ENCODE measurements around the gene SHISA5.

The SHISA5 gene

GRCh38 chr3:48459773-48460516 lies 44.0 kb downstream of the SHISA5 start:
- DNase-seq (ENCODE audit: low spot score), result no peak

- DNase-seq (ENCODE audit: low spot score), result no peak
Observed at GRCh38 chr3:48459331-48459730, 44.6 kb downstream of the SHISA5 start.

GRCh38 chr3:48456456-48456855 lies 47.5 kb downstream of the SHISA5 start:
- DNase-seq (ENCODE audit: low spot score), result no peak

GRCh38 chr3:48451270-48451669 lies 52.7 kb downstream of the SHISA5 start:
- no peak for DNase-seq (ENCODE audit: low spot score)

- peak; percentile 84 for DNase-seq (ENCODE audit: low spot score)
Observed at GRCh38 chr3:48446425-48447193, 57.4 kb downstream of the SHISA5 start, which contains the start of gene ATRIP. Gene ATRIP, plus strand, starts transcription at chr3:48446737. Its CDS starts 109 bp downstream, at chr3:48446846.

GRCh38 chr3:48446043-48446424 lies 57.9 kb downstream of the SHISA5 start:
- no peak for DNase-seq (ENCODE audit: low spot score)

- no peak for DNase-seq (ENCODE audit: low spot score)
Observed at GRCh38 chr3:48445277-48445882, 58.6 kb downstream of the SHISA5 start.

DNA sequence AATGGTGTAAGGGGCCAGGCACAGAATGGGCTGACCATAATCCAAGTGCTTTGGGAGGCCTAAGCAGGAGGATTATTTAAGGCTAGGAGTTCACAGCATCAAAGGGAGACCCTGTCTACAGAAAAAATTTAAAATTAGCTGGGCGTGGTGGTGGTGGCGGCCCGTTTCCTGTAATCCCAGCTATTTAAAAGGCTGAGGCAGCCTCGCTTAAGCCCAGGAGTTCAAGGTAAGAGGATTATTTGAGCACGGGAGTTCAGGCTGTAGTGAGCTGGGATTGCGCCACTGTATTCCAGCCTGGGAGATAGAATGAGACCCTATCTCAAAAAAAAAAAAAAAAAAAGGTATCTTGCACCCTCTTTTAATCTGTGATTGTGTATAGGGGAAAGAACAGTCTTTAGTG lies 62.0 kb downstream of the SHISA5 start:
- no peak for DNase-seq (ENCODE audit: low spot score)

DNA sequence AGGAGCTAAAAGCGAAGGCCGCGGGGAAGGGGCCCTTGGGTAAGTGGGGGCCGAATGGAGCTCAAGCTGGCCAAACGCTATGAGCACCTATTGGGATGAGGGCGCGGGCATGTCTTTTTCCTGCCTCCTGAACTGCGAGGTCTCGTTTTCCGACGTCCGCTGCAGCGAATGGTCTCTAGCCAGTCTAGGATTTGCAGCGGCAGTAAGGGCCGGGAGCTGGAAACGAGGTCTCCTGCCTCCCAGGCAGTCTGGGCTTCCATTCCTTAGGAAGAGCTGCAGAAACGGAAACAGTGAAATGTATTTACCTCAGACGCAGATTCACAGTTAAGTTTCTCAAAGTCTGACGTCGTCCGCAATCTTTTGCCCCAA lies 63.4 kb downstream of the SHISA5 start:
- no peak for DNase-seq (ENCODE audit: low spot score)

GRCh38 chr3:48439820-48440589 lies 64.0 kb downstream of the SHISA5 start, which contains the start of the genes CCDC51 and TMA7:
Gene CCDC51, minus strand, starts transcription at chr3:48440119. Its CDS starts 4,991 bp downstream, at chr3:48435128.
Gene TMA7, plus strand, starts transcription at chr3:48440257. Its CDS starts 40 bp downstream, at chr3:48440297.
- peak; percentile 97 for DNase-seq (ENCODE audit: low spot score)

DNA sequence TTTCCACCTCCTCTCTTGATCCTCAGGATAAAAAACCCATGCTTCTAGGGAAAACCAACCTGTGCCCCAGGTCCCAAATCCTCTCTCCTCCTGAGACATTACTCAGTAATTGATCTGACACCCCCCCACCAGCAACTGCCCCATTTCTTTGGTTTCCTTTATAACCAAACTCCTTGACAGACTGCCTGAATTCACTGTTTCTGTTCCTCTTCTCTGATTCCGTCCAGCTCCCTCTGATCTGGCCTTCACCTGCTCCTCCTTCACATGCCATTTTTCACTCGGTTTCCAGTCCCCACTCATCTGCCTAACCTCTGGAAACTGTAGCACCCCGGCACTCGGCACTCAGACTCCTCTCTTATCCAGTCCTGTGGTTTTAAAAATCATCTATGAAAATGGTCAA lies 66.2 kb downstream of the SHISA5 start:
- DNase-seq (ENCODE audit: low spot score), result no peak

DNA sequence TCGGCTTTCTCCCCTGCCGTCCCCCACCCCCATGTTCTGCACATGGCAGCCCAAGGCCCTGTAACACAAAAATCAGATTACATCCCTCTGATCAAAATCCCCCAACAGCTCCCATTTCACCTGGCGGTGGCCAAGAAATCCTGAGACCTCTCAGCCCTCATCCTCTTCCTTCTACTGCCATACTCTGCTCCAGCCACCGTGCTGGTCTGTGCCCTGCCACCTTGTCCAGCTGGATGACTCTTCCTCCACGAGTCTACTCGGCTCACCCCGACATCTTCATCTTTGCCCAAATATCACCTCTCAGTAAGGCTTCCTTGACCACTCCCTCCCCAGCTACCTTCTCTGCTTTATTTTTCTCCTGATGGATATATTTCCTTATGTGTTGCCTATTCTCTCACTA lies 67.1 kb downstream of the SHISA5 start:
- DNase-seq (ENCODE audit: low spot score), result no peak

DNA sequence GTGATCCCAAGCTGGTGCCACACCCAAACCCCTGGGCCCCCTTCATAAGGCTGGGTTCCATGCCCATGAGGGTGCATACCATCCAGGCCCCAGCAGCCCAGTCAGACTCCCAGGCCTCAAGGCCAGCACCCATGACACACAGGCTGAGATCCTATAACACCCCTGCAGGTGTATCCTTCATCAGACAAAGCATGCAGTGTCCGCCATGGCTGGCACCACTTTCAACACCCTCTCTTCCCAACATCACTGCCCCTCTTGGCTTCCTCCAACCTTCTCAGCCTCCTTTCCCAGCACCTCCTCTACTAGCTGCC lies 67.5 kb downstream of the SHISA5 start:
- no peak for DNase-seq (ENCODE audit: low spot score)

DNA sequence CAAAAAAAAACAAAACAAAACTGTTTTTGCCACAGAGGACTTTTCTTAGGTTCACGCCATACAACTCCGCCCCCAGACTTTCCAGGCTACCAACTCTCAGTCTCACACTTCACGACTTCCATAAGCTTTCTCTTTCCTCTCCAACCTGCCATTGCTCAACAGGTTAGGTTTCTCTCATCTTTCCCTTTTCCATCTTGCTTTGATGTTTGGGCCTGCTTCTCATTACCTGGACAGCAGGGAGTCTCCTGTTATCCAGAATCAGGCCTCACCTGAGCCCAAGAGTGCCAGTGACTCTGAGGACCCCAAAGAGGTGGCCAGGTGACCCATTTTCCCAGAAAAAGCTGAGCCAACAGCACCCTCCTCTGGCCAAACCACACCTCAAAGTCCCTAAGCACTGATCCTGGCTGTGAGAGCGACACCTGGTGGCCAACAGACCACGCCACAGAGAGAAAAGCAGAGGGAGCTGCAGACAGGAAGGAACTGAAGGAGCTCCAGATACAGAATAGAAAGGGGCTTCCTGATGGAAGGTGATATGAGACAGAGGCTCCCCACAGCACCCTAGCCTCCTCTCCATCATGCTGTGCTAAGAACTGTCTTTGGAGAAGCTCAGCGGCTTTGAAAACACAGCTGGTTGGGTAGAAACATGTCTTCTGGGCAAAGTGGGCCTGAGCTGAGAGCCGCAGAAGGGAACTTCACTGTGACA lies 68.0 kb downstream of the SHISA5 start:
- DNase-seq (ENCODE audit: low spot score), result peak; percentile 91

DNA sequence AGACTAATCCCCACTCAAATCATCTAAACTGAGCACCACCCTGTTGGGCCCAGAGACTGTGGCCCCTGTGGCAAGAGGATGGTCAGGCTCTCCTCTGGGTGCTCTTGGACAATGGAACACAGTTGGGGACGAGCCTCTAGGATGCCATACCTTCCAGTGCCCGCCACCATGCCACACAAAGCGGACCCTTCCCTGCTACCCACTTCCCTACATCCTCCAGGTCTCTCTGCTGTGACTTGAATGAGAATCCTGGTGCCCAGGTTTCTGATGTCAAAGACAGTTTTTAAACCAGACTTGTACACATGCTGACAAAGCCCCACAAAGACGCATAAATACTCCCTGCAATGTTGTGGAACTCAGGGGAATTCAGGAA lies 68.8 kb downstream of the SHISA5 start:
- no peak for DNase-seq (ENCODE audit: low spot score)

DNA sequence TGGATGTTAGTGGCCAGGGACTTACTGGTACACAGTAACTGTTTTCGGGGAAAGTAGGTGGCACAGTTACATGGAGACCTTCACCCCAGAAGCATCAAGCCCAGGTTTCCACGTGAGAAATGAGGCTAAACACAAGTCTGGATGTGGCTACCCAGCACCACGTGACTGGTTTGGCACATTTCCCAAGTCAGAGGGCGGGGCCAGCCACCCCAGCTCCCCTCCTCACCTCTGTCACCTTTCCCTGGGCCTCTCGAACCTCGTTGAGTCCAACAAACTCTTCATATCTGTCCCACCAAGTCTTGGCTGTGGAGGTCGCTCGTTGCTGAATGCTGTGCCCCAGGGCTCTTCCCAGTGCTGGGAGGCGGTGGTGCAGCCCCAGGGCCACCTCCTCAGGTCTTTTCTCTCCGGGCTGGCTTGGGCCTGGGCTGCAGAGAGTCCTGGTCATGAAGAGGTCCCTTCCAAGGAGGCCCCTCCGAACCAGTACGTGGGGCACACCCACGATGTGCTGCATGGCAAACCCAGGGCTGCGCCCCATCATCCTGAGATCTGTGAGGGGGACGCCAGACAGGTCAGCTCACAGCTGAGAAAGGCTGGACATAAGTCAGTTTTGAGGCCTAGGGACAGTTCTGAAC lies 69.3 kb downstream of the SHISA5 start:
- DNase-seq (ENCODE audit: low spot score), result no peak

DNA sequence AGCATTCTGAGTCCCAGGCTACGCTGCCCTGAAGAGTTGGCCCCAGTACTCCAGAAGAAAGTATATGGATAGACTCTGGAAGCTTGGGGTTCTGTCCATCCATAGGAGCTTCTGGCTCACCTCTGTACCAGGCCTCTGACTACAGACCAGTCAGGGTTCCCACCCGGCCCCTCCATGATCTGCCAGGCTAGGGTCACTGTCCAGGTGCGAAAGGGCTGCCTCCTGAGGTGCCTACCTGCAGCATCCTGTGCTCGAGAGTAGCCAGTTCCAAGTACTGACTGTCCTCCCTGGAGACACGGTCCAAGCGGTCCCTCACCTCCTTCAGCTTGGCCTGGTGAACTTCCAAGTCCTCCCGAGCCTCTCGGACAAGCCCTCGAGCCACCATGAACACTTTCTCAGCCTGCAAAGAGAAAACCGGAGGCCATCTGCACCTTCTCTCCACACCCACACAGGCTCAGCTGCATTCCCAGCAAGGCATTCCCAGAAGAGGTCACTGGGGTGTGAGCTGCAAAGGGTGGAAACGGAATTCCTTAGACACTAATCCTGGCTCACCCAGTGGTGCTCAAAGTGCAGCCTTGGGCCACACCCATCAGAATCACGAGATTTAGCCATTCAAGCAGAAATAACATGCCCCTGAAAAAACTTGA lies 70.4 kb downstream of the SHISA5 start:
- DNase-seq (ENCODE audit: low spot score), result no peak

DNA sequence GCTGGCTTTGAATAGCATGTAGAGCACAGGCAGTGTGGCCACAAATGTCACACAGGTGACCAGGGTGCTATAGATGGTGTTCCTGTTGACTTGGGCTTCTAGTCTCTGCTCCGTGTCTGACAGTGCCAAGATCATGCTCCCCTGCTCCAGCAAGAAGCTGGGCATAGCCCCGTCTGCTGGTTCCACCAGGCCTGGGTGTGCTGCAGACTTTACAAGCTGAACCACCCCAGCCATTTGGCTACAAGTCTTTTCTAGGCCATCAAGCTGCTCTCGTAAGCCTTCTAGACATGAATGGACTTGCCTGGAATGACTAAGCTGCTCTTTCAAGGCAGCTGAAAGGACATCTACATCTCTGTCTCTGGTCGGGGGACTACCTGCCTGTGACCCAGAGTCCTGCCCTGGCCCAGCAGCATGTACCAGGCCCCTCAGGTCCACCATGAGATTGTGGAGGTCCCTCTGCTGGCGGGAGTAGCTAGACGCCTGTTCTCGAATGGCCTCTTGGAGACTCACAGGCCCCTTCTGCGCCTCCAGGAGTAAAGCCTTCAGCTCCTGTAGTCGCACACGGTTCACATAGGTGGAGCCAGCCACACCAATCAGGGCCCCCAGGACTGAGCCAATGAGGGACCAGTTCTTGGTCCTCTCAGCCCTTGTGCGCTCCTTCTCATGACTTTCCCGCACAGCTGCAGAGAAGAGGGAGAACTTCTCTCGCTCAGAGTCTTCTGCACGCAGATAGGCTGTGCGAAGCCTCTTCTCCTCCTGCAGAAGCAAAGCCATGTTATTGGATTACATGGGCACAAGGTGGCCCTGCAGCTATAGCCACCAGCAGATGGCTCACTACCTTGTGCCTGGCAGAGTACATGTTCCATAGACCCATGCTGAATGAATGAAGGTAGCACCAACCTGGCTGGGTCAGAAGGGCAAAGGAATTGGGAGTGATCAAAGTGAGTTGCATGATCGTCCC lies 71.3 kb downstream of the SHISA5 start:
- no peak for DNase-seq (ENCODE audit: low spot score)

DNA sequence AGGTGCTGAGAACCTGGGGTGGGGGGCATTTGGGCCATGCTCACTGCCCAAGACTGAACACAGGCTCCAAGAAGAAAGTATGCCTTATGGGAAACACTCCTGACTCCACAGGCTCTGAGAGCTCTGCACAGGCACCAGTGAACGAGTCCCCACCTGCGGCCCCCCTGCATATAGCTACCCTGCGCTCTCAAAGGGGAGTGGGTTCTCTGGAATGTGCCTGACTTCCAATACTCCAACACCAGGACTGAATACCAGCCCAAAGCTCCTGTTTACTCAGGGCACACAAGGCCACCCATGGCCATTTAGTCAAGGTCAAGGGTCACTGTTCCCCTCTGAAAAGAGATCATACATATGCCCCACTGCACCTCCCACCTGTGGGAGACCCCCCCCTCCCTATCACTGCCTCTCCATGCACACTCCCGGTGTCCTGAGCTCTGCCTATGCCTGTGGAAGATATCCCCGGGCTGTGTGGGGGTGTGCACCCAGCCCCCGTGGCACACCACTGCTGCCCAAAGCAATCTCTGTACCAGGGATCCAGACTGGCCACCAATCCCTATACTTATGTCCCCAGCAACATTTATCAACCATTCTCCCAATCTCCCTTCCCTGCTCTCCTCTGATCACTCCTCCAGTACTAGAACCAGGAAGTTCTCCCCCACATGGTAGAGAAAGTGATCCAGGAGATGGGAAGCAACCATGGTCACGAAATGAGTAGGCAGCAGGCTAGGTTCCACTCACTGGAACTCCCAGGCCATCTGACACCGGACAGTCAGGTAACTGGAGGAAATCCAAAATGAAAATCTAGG lies 72.5 kb downstream of the SHISA5 start:
- no peak for DNase-seq (ENCODE audit: low spot score)

All from CD4-positive, alpha-beta T cell treated with Interleukin-2 at 100 ng/mL for 4 hours (primary cell).